GM18502 (cell line): Measurements from ENCODE around the gene EIF2A.

Experiments used
- ATAC-seq: cut with Tn5 transposase; IDR thresholded peaks from one replicate; pipeline ENCODE4 v1.9.1; 2021; ENCODE audit warnings: mild to moderate bottlenecking; ENCODE audit not compliant: unreplicated experiment, poor library complexity

EIF2A gene

GRCh38 chr3:150627557-150627956, 81.0 kb downstream of the EIF2A start:
- ATAC-seq = no peak

DNA sequence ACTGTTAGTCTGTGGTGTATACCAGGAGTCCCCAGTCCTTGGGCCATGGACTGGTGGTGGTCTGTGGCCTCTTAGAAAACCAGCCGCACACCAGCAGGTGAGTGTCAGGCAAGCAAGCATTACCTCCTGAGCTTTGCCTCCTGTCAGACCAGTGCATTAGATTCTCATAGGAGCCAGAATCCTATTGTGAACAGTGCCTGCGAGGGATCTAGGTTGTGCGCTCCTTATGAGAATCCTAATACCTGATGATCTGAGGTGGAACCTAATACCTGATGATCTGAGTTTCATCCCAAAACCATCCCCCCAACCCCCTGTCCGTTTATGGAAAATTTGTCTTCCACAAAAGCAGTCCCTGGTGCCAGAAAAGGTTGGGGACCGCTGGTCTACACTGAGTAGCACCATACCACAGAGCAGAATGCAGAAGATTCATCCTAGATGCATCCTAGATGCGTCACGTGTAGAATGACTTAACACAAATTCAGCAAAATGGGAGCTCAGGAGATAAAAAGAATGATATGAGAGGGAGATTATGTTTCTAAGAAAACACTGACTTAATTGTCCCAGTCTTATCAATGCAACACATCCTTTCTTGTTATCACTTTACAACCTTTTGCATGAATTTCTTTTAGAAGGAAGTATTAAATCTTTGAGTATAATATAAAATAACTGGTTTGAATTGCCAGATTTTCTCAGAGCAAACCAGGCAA, 85.1 kb downstream of the EIF2A start:
- no peak for ATAC-seq

GRCh38 chr3:150635076-150635475, 88.5 kb downstream of the EIF2A start:
- no peak for ATAC-seq

GRCh38 chr3:150635526-150635925, 88.9 kb downstream of the EIF2A start:
- peak; percentile 83 for ATAC-seq
